Prostate gland (tissue), 2 donors: Measurements from ENCODE around the gene DMXL2. TPM values are rescaled to one million over a fixed set of nuclear protein-coding genes. Genes with fewer than 3 reads are reported as not detected.

Source experiments
- DNase-seq: peaks from one replicate; pipeline ENCODE4 v3.0.0-alpha.2; 2019; ENCODE audit warnings: low spot score
- H3K27ac ChIP-seq, 2 donors: fragments of 200-600 bp; sonication (generic); 2 replicates each; pipeline ENCODE4 v1.5.1; 2017 to 2019
- H3K27me3 ChIP-seq: fragments of 200-600 bp; sonication (generic); replicated peaks from 2 replicates; pipeline ENCODE4 v1.5.1; 2019; ENCODE audit not compliant: insufficient read depth
- H3K36me3 ChIP-seq, 2 donors: fragments of 200-600 bp; sonication (generic); 1 replicate in 1 of 2; 2 replicates in 1 of 2; pipeline versions ENCODE4 v1.5.1 to v1.8.1; 2017 to 2019
- H3K4me1 ChIP-seq: fragments of 200-600 bp; sonication (generic); replicated peaks from 2 replicates; pipeline ENCODE4 v1.5.1; 2019
- H3K4me3 ChIP-seq, 2 donors: fragments of 200-600 bp; sonication (generic); 2 replicates each; pipeline ENCODE4 v1.5.1; 2017 to 2019
- H3K9me3 ChIP-seq: fragments of 200-600 bp; sonication (generic); 2 replicates; pipeline ENCODE4 v1.5.1; 2017
- POLR2A ChIP-seq: fragments of 450-650 bp; IDR thresholded peaks from one replicate; pipeline ENCODE4 v1.6.1; 2016; ENCODE audit warnings: antibody characterized with exemption, mild to moderate bottlenecking
- POLR2AphosphoS5 ChIP-seq: sonication (generic); formaldehyde crosslinking; IDR thresholded peaks from one replicate; pipeline ENCODE4 v1.6.1; 2017; ENCODE audit warnings: antibody characterized with exemption
- WGBS: methylation state at CpG from one replicate; pipeline ENCODE4 v1.1.5; 2018; 5-methylcytosine and 5-hydroxymethylcytosine counted together
- intact Hi-C: fragments of 100-400 bp; cut with DNase I; formaldehyde crosslinking; loops from one replicate; pipeline ENCODE4 v1.14.2; 2022
- total RNA-seq, 2 donors: library from RNA; depleted of rRNA; stranded (reverse); fragments of >200 nt; gene quantifications; one replicate each; pipeline ENCODE4 v1.1.0, GENCODE V29; 2016
- TF ChIP-seq, protein P1 (sequence below), 4 experiments: fragments of 200-600 bp in 2 of 4; fragments of 450-650 bp in 2 of 4; sonication (generic) in 2 of 4; IDR thresholded peaks; 1 replicate in 3 of 4; 2 replicates in 1 of 4; pipeline ENCODE4 v1.5.1; 2016 to 2019; ENCODE audit warnings: antibody characterized with exemption in 4 of 4, mild to moderate bottlenecking in 2 of 4, moderate library complexity in 2 of 4

Gene DMXL2
- total RNA-seq, 2 donors from 2014 or later: 12.2 to 35.3 TPM

DNA sequence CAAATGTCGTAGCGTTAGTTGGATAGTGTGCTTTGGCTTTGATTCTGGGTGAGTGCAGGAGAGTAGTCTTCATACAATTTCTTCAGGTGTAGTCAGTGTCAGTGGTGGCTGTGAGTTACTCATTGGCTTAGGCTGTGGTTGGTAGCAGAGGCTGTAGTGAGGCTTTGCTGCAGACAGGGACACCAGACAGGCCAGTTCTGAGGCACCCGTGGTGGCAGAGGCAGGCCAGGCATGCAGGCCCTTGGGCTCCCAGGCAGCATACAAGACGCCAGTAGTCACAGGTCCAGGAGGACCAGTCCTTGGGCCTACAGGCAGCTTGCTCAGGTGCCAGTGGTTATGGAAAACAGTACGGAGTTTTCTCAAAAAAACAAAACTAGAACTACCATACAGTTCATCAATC lies 61.3 kb downstream of the DMXL2 start:
- TF ChIP-seq POLR2AphosphoS5 (no peak), POLR2A (no peak)
- TF ChIP-seq, protein P1, sequence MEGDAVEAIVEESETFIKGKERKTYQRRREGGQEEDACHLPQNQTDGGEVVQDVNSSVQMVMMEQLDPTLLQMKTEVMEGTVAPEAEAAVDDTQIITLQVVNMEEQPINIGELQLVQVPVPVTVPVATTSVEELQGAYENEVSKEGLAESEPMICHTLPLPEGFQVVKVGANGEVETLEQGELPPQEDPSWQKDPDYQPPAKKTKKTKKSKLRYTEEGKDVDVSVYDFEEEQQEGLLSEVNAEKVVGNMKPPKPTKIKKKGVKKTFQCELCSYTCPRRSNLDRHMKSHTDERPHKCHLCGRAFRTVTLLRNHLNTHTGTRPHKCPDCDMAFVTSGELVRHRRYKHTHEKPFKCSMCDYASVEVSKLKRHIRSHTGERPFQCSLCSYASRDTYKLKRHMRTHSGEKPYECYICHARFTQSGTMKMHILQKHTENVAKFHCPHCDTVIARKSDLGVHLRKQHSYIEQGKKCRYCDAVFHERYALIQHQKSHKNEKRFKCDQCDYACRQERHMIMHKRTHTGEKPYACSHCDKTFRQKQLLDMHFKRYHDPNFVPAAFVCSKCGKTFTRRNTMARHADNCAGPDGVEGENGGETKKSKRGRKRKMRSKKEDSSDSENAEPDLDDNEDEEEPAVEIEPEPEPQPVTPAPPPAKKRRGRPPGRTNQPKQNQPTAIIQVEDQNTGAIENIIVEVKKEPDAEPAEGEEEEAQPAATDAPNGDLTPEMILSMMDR (IDR thresholded peaks at IDR 0.05): no peak
- Histone ChIP-seq H3K4me1 (no peaks in the 10 kb centered on the region), H3K9me3 (no peaks in the 10 kb centered on the region), H3K27ac (no peak overlapping the region), H3K27me3 (no peaks in the 10 kb centered on the region), H3K4me3 (no peak overlapping the region), H3K36me3 (no peaks in the 10 kb centered on the region)
- WGBS: 69% methylated on average over 5 of the region's 5 CpGs
- intact Hi-C loops: no loop called here
- no peak for DNase-seq

DNA sequence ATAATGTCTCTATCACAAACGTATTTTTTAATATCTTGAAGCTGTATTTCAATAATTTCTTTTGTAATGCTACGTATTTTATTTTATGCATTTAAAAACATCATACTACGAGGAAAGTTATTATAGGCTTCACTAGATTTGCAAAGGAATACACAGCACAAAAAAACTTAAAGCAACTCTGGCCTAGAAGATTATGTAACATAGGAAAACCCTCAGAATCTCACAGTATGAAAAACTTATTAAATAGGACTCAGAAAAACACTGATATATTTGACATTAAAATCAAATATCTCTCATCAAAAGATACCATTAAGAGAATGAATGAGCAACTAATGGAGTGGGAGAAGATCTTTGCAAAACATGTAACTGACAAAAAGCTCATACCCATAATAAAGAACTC lies 63.7 kb downstream of the DMXL2 start:
- TF ChIP-seq, protein P1 (IDR thresholded peaks at IDR 0.05): no peak
- TF ChIP-seq POLR2AphosphoS5: no peak
- no peak for TF ChIP-seq POLR2A
- intact Hi-C loops: no loop called here
- WGBS: 93% methylated on average over 3 of the region's 3 CpGs
- H3K9me3 ChIP-seq: no peaks in the 10 kb centered on the region
- no peaks in the 10 kb centered on the region for H3K27me3 ChIP-seq
- no peak overlapping the region for H3K27ac ChIP-seq
- no peak for DNase-seq
- H3K4me1 ChIP-seq: no peaks in the 10 kb centered on the region
- no peaks in the 10 kb centered on the region for H3K36me3 ChIP-seq
- H3K4me3 ChIP-seq: no peak overlapping the region

DNA sequence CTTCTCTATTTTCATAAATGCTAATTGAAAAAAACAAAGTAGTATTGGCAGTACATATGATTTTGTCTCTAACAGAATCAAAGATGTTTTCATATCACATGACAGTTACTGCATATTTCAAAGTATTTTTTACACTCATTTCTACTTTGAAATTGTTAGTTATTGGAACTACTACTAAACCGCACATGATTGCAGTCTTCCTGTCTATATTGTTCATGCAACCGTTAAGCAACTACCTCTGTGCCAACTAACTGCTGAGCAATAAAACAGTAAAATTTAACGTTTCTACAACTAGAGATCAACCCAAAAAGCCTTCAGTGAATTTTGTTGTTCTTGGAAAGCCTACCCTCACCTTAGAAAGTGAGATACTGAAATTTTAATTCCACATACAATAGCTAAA lies 64.2 kb downstream of the DMXL2 start:
- WGBS: 66% methylated on average over 3 of the region's 3 CpGs
- Histone ChIP-seq H3K4me1 (no peaks in the 10 kb centered on the region), H3K9me3 (no peaks in the 10 kb centered on the region), H3K36me3 (no peaks in the 10 kb centered on the region), H3K27me3 (no peaks in the 10 kb centered on the region), H3K27ac (no peak overlapping the region), H3K4me3 (no peak overlapping the region)
- no peak for DNase-seq
- TF ChIP-seq, protein P1 (IDR thresholded peaks at IDR 0.05): no peak
- no peak for TF ChIP-seq POLR2A
- TF ChIP-seq POLR2AphosphoS5: no peak
- intact Hi-C loops: no loop called here

DNA sequence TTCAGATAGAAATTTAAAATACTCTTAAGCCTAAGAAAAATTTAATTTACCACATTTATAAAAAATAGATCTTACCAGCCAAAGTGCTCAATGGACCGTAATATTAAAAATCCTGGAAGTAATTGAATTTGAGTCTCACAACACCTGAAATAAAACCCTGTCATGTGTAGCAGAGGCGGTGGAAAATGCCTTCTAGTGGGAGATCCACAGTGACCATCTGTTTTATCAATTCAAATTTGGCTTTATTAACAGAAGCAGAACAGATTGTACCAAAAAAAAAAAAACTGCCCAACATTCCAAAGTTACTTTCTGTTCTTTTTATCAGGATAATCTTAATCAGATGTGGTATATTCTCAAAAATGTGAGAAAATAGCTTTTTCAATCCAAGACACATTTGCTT lies 71.7 kb downstream of the DMXL2 start:
- WGBS: 70% methylated on average over 2 of the region's 2 CpGs
- intact Hi-C loops: no loop called here
- no peak for DNase-seq
- Histone ChIP-seq H3K27me3 (no peaks in the 10 kb centered on the region), H3K36me3 (no peaks in the 10 kb centered on the region), H3K27ac (no peak overlapping the region), H3K4me3 (no peak overlapping the region), H3K4me1 (no peaks in the 10 kb centered on the region), H3K9me3 (no peaks in the 10 kb centered on the region)
- no peak for TF ChIP-seq POLR2AphosphoS5
- TF ChIP-seq POLR2A: no peak
- TF ChIP-seq, protein P1 (IDR thresholded peaks at IDR 0.05): no peak

DNA sequence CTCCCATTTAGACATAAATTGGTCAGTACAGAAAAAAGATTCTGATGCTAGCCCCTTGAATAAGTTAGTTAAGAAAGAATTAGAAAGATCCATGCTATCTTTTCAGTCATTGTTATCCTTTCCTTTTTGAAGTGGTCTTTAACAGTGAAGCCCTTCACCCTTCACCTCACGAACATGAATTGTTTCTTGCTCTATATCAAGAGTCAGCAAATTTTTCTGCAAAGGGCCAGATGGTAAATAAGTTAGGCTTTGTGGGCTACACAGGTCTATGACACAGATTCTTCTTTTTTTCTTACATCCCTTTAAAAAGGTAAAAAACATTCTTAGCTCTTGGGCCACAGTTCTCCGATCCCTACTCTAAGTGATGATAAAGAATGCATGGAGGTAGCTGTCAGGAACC lies 74.9 kb downstream of the DMXL2 start:
- no peak for TF ChIP-seq POLR2AphosphoS5
- TF ChIP-seq POLR2A: no peak
- TF ChIP-seq, protein P1 (IDR thresholded peaks at IDR 0.05): no peak
- no peaks in the 10 kb centered on the region for H3K4me1 ChIP-seq
- DNase-seq: no peak
- intact Hi-C loops: no loop called here
- H3K36me3 ChIP-seq: no peaks in the 10 kb centered on the region
- no peak overlapping the region for H3K4me3 ChIP-seq
- no peaks in the 10 kb centered on the region for H3K9me3 ChIP-seq
- H3K27ac ChIP-seq: no peak overlapping the region
- H3K27me3 ChIP-seq: no peaks in the 10 kb centered on the region
- WGBS: 86% methylated on average over 2 of the region's 2 CpGs
